ENCODE results near the gene ANXA4.
"Not testable (repeated sequence)": the region's sequence is repeated elsewhere in the genome, so short reads cannot be mapped to it uniquely, and the experiment has no call there.

ANXA4 gene

GRCh38 chr2:69769272-69769671, 27.3 kb downstream of the ANXA4 start:
- no peaks in the 10 kb centered on the region for H3K27me3 ChIP-seq (replicated peaks)
- no peaks in the 10 kb centered on the region for H3K36me3 ChIP-seq (replicated peaks)
- H3K4me3 ChIP-seq (ENCODE audit: low read depth, low read length), result no peak overlapping the region
- no peak for DNase-seq
- in situ Hi-C loops (cut with HindIII; ENCODE audit: low pct_ligation_motif_present, low sequenced_read_pairs), result no loop called here
- TF ChIP-seq CTCF (IDR thresholded peaks at IDR 0.05; ENCODE audit: low read depth, low read length, missing control alignments), result no peak
- H3K27ac ChIP-seq, result no peak overlapping the region

GRCh38 chr2:69770193-69770702, 28.3 kb downstream of the ANXA4 start:
- Histone ChIP-seq H3K27ac (peak overlapping the region; percentile 44), H3K36me3 (replicated peaks) (no peaks in the 10 kb centered on the region), H3K4me3 (ENCODE audit: low read depth, low read length) (no peak overlapping the region), H3K27me3 (replicated peaks) (no peaks in the 10 kb centered on the region)
- peak; percentile 78 for DNase-seq
- in situ Hi-C loops (cut with HindIII; ENCODE audit: low pct_ligation_motif_present, low sequenced_read_pairs), result no loop called here
- TF ChIP-seq CTCF (IDR thresholded peaks at IDR 0.05; ENCODE audit: low read depth, low read length, missing control alignments), result no peak

- TF ChIP-seq CTCF (IDR thresholded peaks at IDR 0.05; ENCODE audit: low read depth, low read length, missing control alignments), result no peak
- H3K27me3 ChIP-seq (replicated peaks), result no peaks in the 10 kb centered on the region
- no peaks in the 10 kb centered on the region for H3K36me3 ChIP-seq (replicated peaks)
- in situ Hi-C loops (cut with HindIII; ENCODE audit: low pct_ligation_motif_present, low sequenced_read_pairs), result no loop called here
- H3K4me3 ChIP-seq (ENCODE audit: low read depth, low read length), result no peak overlapping the region
- H3K27ac ChIP-seq, result no peak overlapping the region
- no peak for DNase-seq
Observed at GRCh38 chr2:69770747-69771146, 28.8 kb downstream of the ANXA4 start.

- no peak for TF ChIP-seq CTCF (IDR thresholded peaks at IDR 0.05; ENCODE audit: low read depth, low read length, missing control alignments)
- in situ Hi-C loops (cut with HindIII; ENCODE audit: low pct_ligation_motif_present, low sequenced_read_pairs), result no loop called here
Observed at GRCh38 chr2:69771461-69771860, 29.5 kb downstream of the ANXA4 start.

DNA sequence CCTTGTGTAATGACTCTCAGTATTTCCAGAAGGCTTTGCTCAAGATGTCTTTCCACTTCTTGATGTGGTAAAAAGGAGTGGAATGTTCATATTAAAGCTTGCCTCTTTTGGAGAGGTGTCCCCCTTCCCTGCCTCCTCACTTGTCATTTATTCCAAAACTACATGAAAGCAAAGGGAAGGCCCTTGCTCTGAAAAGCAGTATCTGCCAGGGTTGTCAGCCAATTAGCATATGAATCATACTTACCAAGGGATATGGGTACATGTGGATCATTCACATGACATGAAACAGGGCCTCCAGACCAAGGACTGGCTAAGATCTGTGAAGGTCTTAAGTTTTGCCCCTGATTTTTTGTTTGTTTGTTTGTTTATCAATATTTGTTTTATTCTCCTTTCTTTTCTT, 31.3 kb downstream of the ANXA4 start:
- DNase-seq, result peak; percentile 39
- no peak for TF ChIP-seq CTCF (IDR thresholded peaks at IDR 0.05; ENCODE audit: low read depth, low read length, missing control alignments)
- H3K27me3 ChIP-seq (replicated peaks), result no peaks in the 10 kb centered on the region
- no peaks in the 10 kb centered on the region for H3K36me3 ChIP-seq (replicated peaks)
- no peak overlapping the region for H3K27ac ChIP-seq
- in situ Hi-C loops (cut with HindIII; ENCODE audit: low pct_ligation_motif_present, low sequenced_read_pairs), result no loop called here
- H3K4me3 ChIP-seq (ENCODE audit: low read depth, low read length), result no peak overlapping the region

More at GRCh38 chr2:69771461-69771860, 29.5 kb downstream of the ANXA4 start:
- no peak for DNase-seq
- Histone ChIP-seq H3K4me3 (ENCODE audit: low read depth, low read length) (no peak overlapping the region), H3K27me3 (replicated peaks) (no peaks in the 10 kb centered on the region), H3K36me3 (replicated peaks) (no peaks in the 10 kb centered on the region), H3K27ac (no peak overlapping the region)

DNA sequence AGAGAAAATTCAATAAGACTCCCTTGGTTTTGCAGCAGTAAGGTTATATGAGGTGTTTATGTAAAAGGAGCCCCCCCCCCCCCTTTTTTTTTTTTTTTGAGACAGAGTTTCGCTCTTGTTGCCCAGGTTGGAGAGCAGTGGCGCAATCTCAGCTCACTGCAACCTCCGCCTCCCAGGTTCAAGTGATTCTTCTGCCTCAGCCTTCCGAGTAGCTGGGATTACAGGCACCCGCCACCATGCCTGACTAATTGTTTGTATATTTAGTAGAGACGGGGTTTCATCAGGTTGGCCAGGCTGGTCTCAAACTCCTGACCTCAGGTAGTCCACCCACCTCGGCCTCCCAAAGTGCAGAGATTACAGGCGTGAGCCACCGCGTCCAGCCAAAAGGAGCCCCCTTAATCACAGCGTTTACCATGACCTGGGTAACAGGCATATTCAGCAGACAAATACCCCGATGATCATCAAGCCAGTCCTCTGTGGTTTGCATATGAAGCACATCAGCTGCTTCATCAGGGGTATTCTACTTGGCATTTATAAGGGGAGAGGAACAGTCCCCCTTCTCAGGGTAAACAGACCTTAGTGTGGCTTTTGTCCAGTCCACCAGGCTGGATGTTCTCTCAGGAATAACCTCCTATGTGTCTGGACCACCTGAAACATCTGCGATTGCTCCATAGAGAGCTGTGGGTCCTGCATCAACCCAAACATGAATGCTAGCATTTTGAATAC, 32.5 kb downstream of the ANXA4 start:
- H3K27me3 ChIP-seq (replicated peaks); H3K36me3 ChIP-seq (replicated peaks); DNase-seq; in situ Hi-C loops (cut with HindIII; ENCODE audit: low pct_ligation_motif_present, low sequenced_read_pairs); H3K27ac ChIP-seq; H3K4me3 ChIP-seq (ENCODE audit: low read depth, low read length): not testable (repeated sequence)

All from brain microvascular endothelial cell (primary cell).